Measurements from ENCODE around the gene SOX1.

DNA sequence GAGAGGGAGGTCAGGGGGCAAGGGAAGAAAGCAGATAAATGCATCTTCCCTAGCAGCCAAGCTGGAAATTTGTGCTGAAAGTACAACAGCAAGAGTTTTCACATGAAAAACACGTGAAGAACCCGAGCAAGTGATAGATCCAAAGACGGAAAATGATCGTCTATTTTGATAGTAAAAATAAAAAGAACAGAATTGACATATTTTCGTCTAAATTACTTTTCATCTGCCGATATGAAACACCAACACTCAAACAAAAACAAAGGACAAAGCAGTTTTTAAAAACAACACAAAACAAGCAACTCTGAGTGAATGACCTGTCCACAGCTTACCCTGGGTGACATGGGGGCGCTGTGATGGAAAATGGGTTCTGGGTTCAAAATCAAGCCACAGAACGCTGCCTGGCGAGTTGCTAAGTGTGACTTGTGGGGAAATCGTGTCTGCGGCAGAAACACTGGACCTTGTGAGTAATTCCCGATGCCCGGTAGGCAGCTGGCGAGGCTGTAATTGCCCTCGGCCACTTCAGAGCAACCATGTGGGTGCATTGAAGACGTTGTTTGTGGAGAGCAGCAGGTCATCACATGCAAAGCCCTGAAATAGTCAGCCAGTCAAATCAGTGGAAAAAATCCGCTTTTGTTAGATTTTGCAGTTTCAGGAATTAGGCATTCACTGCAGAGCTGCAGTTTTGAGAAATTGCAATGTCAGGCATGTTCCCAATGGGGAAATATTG is 7.4 kb downstream of the SOX1 start:
- TF ChIP-seq, protein P1, sequence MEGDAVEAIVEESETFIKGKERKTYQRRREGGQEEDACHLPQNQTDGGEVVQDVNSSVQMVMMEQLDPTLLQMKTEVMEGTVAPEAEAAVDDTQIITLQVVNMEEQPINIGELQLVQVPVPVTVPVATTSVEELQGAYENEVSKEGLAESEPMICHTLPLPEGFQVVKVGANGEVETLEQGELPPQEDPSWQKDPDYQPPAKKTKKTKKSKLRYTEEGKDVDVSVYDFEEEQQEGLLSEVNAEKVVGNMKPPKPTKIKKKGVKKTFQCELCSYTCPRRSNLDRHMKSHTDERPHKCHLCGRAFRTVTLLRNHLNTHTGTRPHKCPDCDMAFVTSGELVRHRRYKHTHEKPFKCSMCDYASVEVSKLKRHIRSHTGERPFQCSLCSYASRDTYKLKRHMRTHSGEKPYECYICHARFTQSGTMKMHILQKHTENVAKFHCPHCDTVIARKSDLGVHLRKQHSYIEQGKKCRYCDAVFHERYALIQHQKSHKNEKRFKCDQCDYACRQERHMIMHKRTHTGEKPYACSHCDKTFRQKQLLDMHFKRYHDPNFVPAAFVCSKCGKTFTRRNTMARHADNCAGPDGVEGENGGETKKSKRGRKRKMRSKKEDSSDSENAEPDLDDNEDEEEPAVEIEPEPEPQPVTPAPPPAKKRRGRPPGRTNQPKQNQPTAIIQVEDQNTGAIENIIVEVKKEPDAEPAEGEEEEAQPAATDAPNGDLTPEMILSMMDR (IDR thresholded peaks at IDR 0.05) = no peak
- TF ChIP-seq POLR2A (IDR thresholded peaks at IDR 0.05) = no peak
